Lung microvascular endothelial cell (primary cell): Measurements from ENCODE around the gene DNM3. TPM values are rescaled to one million over a fixed set of nuclear protein-coding genes. Genes with fewer than 3 reads are reported as not detected.

Experiments
- DNase-seq, 2 donors: peaks; one replicate each; pipeline versions ENCODE4 v3.0.0 to v3.0.0-alpha.2; 2010; ENCODE audit warnings: low read depth in 2 of 2
- total RNA-seq: library from RNA; depleted of rRNA; stranded (reverse); fragments of >200 nt; gene quantifications from 2 replicates; pipeline ENCODE4 v1.2.1, GENCODE V29; 2014

Gene DNM3
- total RNA-seq, 1 donor from 2014 or later, result 4.0 TPM

DNA sequence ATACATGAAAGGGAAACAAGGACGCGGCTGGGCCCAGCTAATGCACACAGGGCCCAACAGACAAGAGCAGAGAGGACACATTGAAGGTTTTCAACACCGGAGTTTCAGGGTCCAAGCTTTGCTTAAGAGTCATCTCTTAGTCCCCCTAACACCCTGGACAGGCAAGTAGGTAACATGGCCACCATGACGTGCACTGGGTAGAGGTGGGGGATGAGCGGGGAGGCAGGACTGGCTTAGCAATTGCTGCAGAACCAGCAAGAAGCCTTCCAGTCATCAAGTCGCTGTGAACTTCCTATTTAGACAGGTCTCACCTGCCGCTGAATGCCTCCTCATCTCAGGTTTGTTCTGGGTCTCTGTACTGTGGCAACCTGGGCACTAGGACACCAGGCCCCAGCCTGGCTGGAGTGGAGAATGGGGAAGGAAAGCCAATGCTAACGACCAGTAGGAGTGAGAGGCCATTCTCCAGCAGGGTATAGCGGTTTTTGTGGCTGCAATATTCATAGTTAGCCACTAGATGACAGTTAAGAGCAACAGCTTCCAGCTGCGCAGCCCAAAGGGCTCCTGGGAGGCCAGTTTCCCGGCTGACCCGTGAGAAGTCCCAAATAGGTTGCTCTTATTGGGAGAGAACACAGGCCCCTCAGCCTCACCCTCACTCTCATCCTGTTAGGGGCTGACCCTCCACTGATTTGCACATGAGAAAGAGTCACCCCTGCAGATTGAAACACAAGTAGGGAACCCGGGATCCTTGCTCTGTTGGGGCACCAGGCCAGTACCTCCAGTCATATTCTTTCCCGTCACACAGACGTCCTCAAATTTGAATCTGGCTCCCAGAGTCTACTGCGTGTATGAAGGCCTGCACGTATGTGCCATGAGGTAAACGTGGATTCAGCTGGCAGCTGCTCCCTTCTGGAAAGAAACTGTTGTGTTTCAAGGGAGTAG, 608.6 kb downstream of the DNM3 start:
- peak; percentile 64 to 66 for DNase-seq

DNA sequence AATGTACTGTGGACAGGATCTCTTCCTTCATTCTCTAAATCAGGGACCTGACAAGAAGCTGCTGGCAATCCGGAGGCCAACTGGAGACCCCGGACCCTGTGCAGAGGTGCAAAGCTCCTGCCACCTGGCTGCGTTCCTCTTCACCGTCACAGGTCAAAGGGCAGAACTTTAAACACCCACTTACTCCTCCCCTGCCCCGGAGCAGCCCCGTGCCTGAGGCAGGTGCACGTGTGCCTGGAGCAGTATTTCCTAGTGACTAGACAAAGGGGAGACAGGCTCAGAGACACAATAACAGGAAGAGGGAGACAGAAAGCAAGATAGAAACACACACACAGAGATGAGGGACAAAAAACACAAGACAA, 609.2 kb downstream of the DNM3 start:
- no peak for DNase-seq

DNA sequence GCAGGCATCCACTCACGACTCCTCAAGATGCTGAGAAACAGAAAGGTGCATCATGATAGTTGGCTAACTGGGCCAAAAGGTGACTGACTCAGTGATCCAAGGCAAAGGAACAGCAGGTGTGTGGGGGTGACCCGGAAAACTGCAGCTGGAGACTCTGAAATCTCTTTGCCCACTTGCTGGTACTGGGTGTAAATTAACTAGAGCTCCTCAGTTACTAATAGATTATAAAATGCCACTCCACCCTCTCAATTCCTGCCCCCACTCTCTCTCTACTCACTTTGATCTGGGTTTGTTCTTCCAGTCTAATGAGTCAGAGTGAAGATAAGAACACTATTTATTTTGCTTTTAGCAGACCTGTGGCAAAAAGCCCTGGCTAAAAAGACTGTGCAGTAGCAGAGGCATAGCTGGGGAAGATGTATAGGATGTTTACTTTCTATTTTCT, 609.7 kb downstream of the DNM3 start:
- DNase-seq, result peak in 1 of 2 donors; percentile 10

DNA sequence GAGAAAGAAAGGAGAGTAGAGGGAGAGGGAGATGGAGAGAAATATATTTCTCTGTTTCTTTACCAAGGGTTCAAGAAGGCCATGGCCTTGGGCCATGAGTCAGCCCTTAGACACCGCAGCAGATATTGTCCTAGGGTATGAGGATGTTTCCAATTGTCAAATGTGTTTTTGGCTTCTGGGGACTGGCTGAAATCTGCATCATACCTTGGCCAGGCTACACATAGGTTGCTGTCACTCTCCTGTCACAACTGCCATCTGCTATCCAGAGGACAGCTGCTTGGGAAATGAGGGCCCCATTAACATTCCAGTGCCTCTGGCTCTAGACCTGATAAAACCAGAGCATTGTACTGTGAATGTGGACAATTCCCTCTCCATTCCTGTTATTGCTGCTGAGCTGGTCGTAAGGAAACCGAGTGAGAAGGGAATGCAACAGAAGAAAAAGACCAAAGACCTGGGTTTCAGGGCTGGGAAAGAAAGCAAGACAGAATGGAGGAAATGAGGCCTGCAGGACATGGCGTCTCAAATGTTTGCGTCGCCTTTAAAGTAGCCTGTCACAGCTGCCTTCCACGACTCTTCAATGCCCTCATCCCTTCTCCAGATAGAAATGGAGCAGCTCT, 611.3 kb downstream of the DNM3 start:
- no peak for DNase-seq

DNA sequence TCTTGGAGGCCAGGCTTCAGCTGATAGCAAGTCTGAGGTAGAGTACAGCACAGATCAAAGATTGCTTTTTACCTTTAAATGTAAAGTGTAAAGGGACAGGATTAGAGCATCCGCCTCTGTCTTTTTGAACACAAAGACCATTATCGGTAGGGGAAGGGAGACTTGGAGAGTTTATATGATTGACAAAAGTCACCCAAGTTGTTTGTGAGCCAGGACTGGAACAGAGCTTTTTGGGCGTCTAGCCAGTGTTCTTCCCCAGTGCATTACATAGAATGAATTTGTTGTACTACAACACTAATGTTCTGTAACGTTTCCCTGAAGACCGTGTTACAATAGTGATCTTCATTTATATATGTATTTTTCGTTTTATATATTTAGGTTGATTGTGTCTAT, 611.9 kb downstream of the DNM3 start:
- no peak for DNase-seq

DNA sequence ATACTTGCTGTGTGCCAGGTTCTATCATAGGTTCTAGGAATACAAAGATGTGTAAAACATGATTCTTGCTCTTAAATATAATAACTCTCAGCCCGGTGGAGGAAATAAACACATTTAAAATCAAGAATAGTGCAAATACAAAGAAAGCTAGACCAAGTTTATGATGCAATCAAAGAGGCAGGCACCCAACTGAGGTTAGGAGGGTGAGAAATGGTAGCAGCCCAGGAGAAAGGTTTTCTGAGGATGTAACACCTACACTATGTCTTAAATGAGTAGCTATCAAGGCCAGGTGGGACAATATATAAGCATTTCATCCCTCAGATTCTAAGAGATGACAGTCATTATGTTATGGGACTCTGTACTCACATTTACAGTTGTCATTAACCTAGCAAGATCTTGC, 612.3 kb downstream of the DNM3 start:
- no peak for DNase-seq

DNA sequence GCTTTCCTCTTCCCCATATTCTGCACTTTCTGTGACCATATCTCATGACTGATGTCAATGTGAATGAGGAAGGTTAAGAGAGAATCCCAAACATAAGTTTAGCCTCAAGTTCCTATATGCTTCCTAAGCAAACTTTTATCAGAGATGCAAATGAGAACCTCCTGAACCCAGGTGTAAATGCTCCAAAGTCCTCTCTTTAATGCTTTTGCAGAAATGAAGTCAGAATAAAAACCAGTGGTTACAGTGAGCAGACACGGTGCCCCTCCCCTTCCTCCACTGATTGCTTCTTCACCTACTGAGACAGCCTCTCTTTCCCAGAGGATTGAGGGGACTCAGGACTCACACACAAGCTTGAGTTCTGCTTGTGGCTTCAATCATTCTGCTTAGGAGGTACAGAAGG, 614.2 kb downstream of the DNM3 start:
- no peak for DNase-seq

DNA sequence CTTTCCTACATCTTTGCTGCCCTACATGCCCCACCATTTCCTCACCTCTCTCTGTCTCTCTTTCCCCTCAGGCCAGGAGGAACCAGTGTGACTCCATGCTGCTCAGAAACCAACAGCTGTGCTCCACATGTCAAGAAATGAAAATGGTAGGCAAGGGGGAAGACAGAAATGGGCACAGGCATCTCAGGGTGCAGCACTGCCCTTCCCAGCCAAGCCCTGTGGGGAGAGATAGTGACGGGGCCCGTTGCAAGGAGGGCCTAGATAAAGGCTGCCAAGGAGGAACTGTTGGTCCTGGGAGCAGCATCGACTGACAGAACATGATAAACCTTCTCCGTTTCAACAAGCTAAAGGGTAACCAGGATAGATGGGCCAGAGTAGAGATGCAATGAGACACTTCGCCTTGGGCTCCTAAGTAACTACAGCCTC, 615.1 kb downstream of the DNM3 start:
- no peak for DNase-seq

DNA sequence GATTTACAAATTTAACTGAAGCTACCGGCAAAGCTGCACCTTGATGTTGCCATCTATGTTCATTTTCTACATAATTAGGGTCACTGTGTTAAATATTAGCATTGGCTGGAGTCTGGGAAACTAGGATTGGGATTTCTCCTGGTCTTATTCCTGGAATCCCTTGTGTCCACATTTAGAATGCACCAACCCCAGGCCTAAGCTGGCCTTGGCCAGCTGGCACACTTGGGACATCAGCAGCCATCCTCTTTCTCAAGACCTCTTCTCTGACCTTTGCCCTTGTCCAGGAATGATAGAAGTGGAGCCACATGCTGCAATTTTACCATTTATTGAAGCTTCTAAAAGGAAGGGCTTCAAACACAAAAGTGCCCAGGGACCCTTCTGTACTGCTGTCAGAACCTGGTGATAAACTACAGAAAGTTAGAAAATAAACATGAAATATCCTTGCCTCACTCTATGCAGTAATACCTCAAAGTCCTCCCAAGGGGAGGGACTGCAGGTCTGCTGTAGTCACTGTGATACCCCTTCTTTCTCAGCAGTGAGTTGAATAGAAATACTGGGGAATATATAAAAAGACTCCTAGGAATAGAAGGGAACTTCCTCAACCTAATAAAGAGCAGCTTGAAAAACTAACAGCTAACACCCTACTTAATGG, 616.3 kb downstream of the DNM3 start:
- no peak for DNase-seq

DNA sequence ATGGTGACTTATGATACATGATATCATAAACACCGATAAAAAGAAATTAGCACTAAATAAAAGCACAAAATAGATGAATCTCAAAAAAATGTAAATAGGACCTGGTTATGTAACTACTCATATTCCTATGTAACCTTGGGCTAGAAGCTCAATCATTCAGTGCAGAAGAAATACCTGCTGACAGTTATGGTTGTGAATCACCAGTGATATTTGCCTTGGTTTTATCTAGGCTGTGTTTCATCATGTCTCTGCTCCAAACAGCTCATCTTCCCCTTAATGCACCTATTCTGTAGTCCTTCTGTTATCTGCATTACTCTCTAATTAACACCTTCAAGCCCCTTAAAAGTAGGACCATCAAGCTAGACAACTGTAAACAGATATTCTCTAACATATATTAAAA, 618.9 kb downstream of the DNM3 start:
- no peak for DNase-seq

DNA sequence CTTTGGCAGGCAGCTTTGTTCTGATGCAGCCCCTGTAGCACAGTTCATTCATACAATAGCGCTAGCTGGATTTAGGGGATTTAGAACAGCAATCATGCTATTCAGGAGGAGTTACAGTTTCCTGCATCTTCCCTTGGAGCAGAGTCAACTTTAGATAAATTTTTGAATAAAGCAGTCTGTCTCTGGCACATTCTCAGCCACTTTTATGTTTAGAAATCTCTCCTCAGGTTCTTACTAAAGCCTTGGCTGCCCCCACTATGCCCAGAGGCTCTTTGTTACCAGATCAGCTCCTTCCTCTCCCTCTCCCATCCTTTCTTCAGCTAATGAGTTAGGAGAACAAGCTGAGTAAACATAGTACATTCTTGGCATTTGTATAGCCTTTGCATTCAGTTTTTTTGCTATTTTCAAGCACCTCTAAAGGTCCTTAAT, 619.6 kb downstream of the DNM3 start:
- no peak for DNase-seq

Other genes starting within 250 kb of the DNM3 start
- gene MYOCOS, start 219.3 kb upstream of the DNM3 start, total RNA-seq, result not detected in 2 replicates
- not detected in 2 replicates for gene MYOC, start 188.8 kb upstream of the DNM3 start, total RNA-seq
- gene VAMP4, start 99.4 kb upstream of the DNM3 start, total RNA-seq, result 3.9 and 5.4 TPM in 2 replicates
- gene METTL13, start 59.8 kb upstream of the DNM3 start, total RNA-seq, result 17.0 and 27.0 TPM in 2 replicates